Body of pancreas (tissue), 4 donors: ENCODE data around the gene TBX2. TPM values are rescaled to one million over a fixed set of nuclear protein-coding genes. Genes with fewer than 3 reads are reported as not detected.

Source experiments
- ATAC-seq: fragments of 150-250 bp; one replicate; pipeline ENCODE4 v1.9.1; 2016
- DNase-seq, 4 donors: peaks; one replicate each; pipeline ENCODE4 v3.0.0-alpha.2; 2019
- H3K27ac ChIP-seq, 4 donors: fragments of 200-600 bp; sonication (generic); 1 replicate in 3 of 4; 2 replicates in 1 of 4; pipeline versions ENCODE4 v1.5.1 to v1.6.1; 2016 to 2019; ENCODE audit warnings: mild to moderate bottlenecking in 1 of 4, mixed read lengths in 1 of 4, moderate library complexity in 1 of 4
- H3K27me3 ChIP-seq, 2 donors: fragments of 200-600 bp; sonication (generic); one replicate each; pipeline ENCODE4 v1.6.0; 2016; ENCODE audit warnings: mild to moderate bottlenecking in 1 of 2
- H3K36me3 ChIP-seq, 2 donors: fragments of 200-600 bp; sonication (generic); replicated peaks in 1 of 2; 2 replicates each; pipeline ENCODE4 v1.5.1; 2016; ENCODE audit warnings: low read depth in 2 of 2; ENCODE audit not compliant: insufficient read depth in 1 of 2
- H3K4me1 ChIP-seq: fragments of 200-600 bp; sonication (generic); one replicate; pipeline ENCODE4 v1.6.0; 2016
- H3K4me3 ChIP-seq, 2 donors: fragments of 200-600 bp; sonication (generic); 1 replicate in 1 of 2; 2 replicates in 1 of 2; pipeline ENCODE4 v1.5.1; 2016 to 2019
- H3K9me3 ChIP-seq, 3 donors: fragments of 200-600 bp; sonication (generic); 1 replicate in 2 of 3; 2 replicates in 1 of 3; pipeline ENCODE4 v1.5.1; 2016
- CTCF ChIP-seq, 7 experiments: fragments of 450-650 bp in 4 of 7; fragments of 200-600 bp in 3 of 7; sonication (generic) in 3 of 7; IDR thresholded peaks; one replicate each; pipeline ENCODE4 v1.5.1; 2016 to 2019; ENCODE audit warnings: antibody characterized with exemption in 7 of 7
- POLR2A ChIP-seq, 3 donors: fragments of 450-650 bp; IDR thresholded peaks; one replicate each; pipeline ENCODE4 v1.6.1; 2016; ENCODE audit warnings: antibody characterized with exemption in 3 of 3, mild to moderate bottlenecking in 2 of 3
- WGBS, 2 donors: methylation state at CpG; one replicate each; pipeline ENCODE4 v1.1.5; 2017; 5-methylcytosine and 5-hydroxymethylcytosine counted together
- intact Hi-C: fragments of 100-400 bp; cut with DNase I; formaldehyde crosslinking; loops from one replicate; pipeline ENCODE4 v1.15.1; 2023
- total RNA-seq, 2 donors: library from RNA; depleted of rRNA; stranded (reverse); fragments of >200 nt; gene quantifications; one replicate each; pipeline ENCODE4 v1.1.0, GENCODE V29; 2016

The TBX2 gene
- total RNA-seq: 1 to 10 TPM; 4.9 to 6.9 TPM

DNA sequence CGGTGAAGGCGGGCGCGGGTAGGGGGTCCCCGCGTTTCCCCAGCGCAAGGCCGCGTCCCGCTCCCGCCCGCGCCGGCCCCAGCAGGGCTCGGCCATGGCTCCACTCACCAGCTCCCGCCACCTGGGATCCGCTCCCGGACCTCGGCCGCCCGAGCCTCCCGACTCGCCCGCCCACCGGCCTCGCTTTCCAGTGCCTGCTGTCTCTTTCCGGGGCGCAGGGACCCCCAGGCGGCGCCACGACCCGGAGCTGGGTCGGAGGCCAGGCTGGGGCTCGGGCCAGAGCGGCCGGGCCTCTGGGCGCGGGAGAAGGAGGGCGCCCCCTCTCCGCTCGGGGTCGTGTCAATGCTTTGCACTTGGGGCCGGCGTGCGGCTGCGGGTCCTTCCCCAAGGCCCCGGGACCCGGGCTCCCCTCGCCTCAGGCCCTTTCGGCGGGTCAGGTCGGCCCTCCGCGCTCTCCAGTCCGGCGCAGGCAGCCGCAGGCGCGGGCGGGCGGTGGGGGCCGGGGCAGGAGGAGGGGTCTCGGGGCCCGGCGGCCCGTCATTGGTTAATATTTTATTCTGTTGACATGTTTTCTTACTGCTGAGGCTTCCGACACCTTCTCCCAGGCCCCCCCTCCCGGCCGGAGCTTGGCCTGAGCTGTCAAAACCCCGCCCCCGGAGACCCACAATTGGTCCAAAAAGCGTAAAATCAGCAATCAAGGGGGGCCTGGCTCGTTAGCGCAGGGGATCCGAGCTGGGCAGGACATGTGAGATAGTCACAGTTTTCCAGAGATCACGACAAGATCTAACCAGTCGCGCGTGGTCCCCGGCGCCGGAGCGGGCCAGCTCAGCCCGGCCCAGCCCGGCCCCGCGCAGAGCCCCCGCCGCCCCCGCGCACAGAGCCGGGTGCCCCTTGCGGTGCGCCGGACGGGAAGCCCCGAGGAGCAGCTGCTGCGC is at the start of gene TBX2:
Gene TBX2, plus strand, starts transcription at position 713 of the 935 bp plus-strand sequence. CDS start 334 bp downstream, outside the sequence.
- 0 to 3% methylated on average over 3 to 60 of the region's 98 CpGs for WGBS, 2 donors
- Histone ChIP-seq H3K4me3 (peak within 1 kb of the TSS; percentile 1 to 34), H3K4me1 (peaks cover 65% of the 10 kb centered on the region), H3K9me3 (no peaks in the 10 kb centered on the region), H3K27ac (peak within 1 kb of the TSS in 2 of 4 donors; percentile 26 to 37), H3K27me3 (peaks cover 0 to 72% of the 10 kb centered on the region in 2 donors), H3K36me3 (no peaks in the 10 kb centered on the region)
- intact Hi-C loops: loop anchor here (10.0 kb wide), 1 partner anchor 675 kb away; no protein-coding TSS in a partner anchor
- ATAC-seq (peak; percentile 53), DNase-seq (peak; percentile 39 to 59 (median 50))
- TF ChIP-seq POLR2A (IDR thresholded peaks at IDR 0.05): no peak

GRCh38 chr17:61351745-61352407 is 47.8 kb upstream of the TBX2 start:
- Histone ChIP-seq H3K4me1 (no peaks in the 10 kb centered on the region), H3K36me3 (no peaks in the 10 kb centered on the region), H3K27ac (no peak overlapping the region), H3K4me3 (no peak overlapping the region), H3K27me3 (no peaks in the 10 kb centered on the region), H3K9me3 (no peaks in the 10 kb centered on the region)
- DNase-seq: no peak
- intact Hi-C loops: no loop called here
- TF ChIP-seq CTCF (IDR thresholded peaks at IDR 0.05) (no peak), POLR2A (IDR thresholded peaks at IDR 0.05) (no peak)
- 89 to 92% methylated on average over 5 of the region's 5 CpGs for WGBS, 2 donors
- no peak for ATAC-seq

DNA sequence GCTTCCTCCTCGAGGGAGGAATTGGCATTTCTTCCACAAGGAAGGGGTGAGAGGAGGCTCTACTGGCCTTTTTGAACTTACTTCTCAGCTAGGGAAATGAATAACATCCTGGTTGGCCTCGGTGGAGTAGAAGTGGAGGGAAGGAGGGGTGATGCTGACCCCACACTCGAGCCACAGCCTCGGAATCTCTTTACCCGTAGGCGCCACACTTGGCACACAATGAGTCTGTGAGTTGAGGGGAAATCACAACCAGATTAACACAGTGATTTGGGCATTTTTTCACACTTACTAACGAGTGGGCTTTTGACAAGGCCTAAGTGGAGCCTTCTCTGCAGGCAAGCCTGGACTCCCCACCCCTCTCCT is 47.3 kb upstream of the TBX2 start:
- no peak for TF ChIP-seq POLR2A (IDR thresholded peaks at IDR 0.05)
- no peak for TF ChIP-seq CTCF (IDR thresholded peaks at IDR 0.05)
- Histone ChIP-seq H3K4me3 (no peak overlapping the region), H3K9me3 (no peaks in the 10 kb centered on the region), H3K27me3 (no peaks in the 10 kb centered on the region), H3K27ac (no peak overlapping the region), H3K4me1 (no peaks in the 10 kb centered on the region), H3K36me3 (no peaks in the 10 kb centered on the region)
- ATAC-seq (no peak), DNase-seq (no peak)
- intact Hi-C loops: no loop called here
- 76 to 77% methylated on average over 7 of the region's 7 CpGs for WGBS, 2 donors

DNA sequence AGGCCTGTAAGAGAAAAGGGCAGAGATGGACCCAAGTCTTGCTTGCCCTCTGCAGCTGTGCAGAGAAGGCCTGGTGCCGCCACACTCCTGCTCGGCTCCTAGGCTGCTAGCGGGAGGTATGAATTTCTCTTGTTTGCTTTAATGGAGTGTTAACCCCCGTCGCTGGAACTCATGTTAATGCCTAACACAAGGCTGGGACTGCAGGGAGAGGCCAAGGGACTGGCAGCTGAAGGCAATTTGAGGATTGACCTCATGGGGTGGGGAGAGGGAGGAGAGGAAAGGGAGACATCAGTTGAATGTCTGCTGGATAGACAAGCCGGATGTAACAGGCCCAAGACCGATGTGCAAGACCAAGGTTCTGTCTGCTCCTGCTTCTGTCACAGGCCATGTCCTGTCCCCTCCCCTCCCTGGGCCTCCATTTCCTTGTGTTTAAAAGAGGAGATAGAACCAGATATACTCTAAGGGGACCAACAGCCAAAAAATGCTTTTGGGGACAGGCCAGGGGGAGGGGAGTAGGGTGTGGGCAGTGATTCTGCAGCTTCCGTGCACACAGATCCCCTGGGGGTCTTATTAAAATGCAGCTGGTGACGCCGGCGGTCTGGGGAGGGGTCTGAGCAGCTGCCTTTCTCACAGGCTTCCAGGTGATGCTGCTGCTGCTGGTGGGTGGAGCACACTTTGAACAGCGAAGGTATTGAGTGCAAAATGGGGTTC is 46.7 kb upstream of the TBX2 start:
- Histone ChIP-seq H3K9me3 (no peaks in the 10 kb centered on the region), H3K27me3 (no peaks in the 10 kb centered on the region), H3K36me3 (no peaks in the 10 kb centered on the region), H3K4me1 (no peaks in the 10 kb centered on the region), H3K4me3 (no peak overlapping the region), H3K27ac (no peak overlapping the region)
- DNase-seq: no peak
- intact Hi-C loops: no loop called here
- WGBS, 2 donors: 91 to 95% methylated on average over 11 to 12 of the region's 12 CpGs
- ATAC-seq: no peak
- no peak for TF ChIP-seq CTCF (IDR thresholded peaks at IDR 0.05)
- TF ChIP-seq POLR2A (IDR thresholded peaks at IDR 0.05): no peak

- 97 to 99% methylated on average over 11 to 12 of the region's 12 CpGs for WGBS, 2 donors
- no peaks in the 10 kb centered on the region for H3K4me1 ChIP-seq
- H3K4me3 ChIP-seq: no peak overlapping the region
- intact Hi-C loops: no loop called here
- no peaks in the 10 kb centered on the region for H3K36me3 ChIP-seq
- ATAC-seq (no peak), DNase-seq (no peak)
- H3K27ac ChIP-seq: no peak overlapping the region
- TF ChIP-seq POLR2A (IDR thresholded peaks at IDR 0.05) (no peak), CTCF (IDR thresholded peaks at IDR 0.05) (no peak)
- no peaks in the 10 kb centered on the region for H3K9me3 ChIP-seq
- H3K27me3 ChIP-seq: no peaks in the 10 kb centered on the region
Observed at GRCh38 chr17:61353615-61354014, 46.0 kb upstream of the TBX2 start.
